Stomach (tissue), 4 donors: Measurements from ENCODE around the gene THSD4.

Experiments
- EP300 ChIP-seq: sonication (generic); formaldehyde crosslinking; IDR thresholded peaks from one replicate; pipeline ENCODE4 v1.6.1; 2017; ENCODE audit warnings: antibody characterized with exemption
- POLR2A ChIP-seq, 4 donors: fragments of 450-650 bp; IDR thresholded peaks; one replicate each; pipeline ENCODE4 v1.6.1; 2016; ENCODE audit warnings: antibody characterized with exemption in 4 of 4, control low read depth in 2 of 4, mild to moderate bottlenecking in 1 of 4, moderate library complexity in 1 of 4
- TF ChIP-seq, protein P1 (sequence below), 7 experiments: fragments of 450-650 bp in 4 of 7; fragments of 200-600 bp in 3 of 7; sonication (generic) in 3 of 7; IDR thresholded peaks; one replicate each; pipeline ENCODE4 v1.5.1; 2016 to 2019; ENCODE audit warnings: antibody characterized with exemption in 7 of 7, control low read depth in 2 of 7, mild to moderate bottlenecking in 1 of 7

GRCh38 chr15:71532994-71533393, 417.7 kb downstream of the THSD4 start:
- TF ChIP-seq, protein P1, sequence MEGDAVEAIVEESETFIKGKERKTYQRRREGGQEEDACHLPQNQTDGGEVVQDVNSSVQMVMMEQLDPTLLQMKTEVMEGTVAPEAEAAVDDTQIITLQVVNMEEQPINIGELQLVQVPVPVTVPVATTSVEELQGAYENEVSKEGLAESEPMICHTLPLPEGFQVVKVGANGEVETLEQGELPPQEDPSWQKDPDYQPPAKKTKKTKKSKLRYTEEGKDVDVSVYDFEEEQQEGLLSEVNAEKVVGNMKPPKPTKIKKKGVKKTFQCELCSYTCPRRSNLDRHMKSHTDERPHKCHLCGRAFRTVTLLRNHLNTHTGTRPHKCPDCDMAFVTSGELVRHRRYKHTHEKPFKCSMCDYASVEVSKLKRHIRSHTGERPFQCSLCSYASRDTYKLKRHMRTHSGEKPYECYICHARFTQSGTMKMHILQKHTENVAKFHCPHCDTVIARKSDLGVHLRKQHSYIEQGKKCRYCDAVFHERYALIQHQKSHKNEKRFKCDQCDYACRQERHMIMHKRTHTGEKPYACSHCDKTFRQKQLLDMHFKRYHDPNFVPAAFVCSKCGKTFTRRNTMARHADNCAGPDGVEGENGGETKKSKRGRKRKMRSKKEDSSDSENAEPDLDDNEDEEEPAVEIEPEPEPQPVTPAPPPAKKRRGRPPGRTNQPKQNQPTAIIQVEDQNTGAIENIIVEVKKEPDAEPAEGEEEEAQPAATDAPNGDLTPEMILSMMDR (IDR thresholded peaks at IDR 0.05): peak in 5 of 7 experiments; percentile 28 to 47 (median 44)
- TF ChIP-seq POLR2A (IDR thresholded peaks at IDR 0.05) (no peak), EP300 (no peak)
